SH-SY5Y (cell line): ENCODE measurements around the gene NEMP2.

ENCODE experiments used
- GATA2 ChIP-seq: IDR thresholded peaks from 2 replicates; pipeline ENCODE4 v1.6.1; 2011; ENCODE audit warnings: mild to moderate bottlenecking, low read depth, low read length
- GATA3 ChIP-seq: IDR thresholded peaks from 2 replicates; pipeline ENCODE4 v1.6.1; 2011; ENCODE audit warnings: low read depth, mild to moderate bottlenecking, low read length, moderate library complexity

Gene NEMP2

GRCh38 chr2:190466819-190467446, 67.6 kb downstream of the NEMP2 start:
- TF ChIP-seq GATA2: peak; percentile 78
- TF ChIP-seq GATA3: peak; percentile 51; the same call in 1 of the 2 replicates

- no peak for TF ChIP-seq GATA3
- TF ChIP-seq GATA2: no peak
Observed at GRCh38 chr2:190465060-190465459, 69.5 kb downstream of the NEMP2 start.

GRCh38 chr2:190462611-190463010, 71.9 kb downstream of the NEMP2 start:
- TF ChIP-seq GATA2 (no peak), GATA3 (no peak)

- TF ChIP-seq GATA2: no peak
- no peak for TF ChIP-seq GATA3
Observed at GRCh38 chr2:190462181-190462580, 72.3 kb downstream of the NEMP2 start.

GRCh38 chr2:190460487-190460886, 74.0 kb downstream of the NEMP2 start:
- no peak for TF ChIP-seq GATA3
- TF ChIP-seq GATA2: no peak

GRCh38 chr2:190459881-190460280, 74.6 kb downstream of the NEMP2 start:
- TF ChIP-seq GATA2: no peak

GRCh38 chr2:190458352-190459107, 76.0 kb downstream of the NEMP2 start:
- TF ChIP-seq GATA2 (no peak), GATA3 (no peak)

- TF ChIP-seq GATA3 (no peak), GATA2 (no peak)
Observed at GRCh38 chr2:190457256-190457655, 77.3 kb downstream of the NEMP2 start.

GRCh38 chr2:190456833-190457232, 77.7 kb downstream of the NEMP2 start:
- no peak for TF ChIP-seq GATA3
- no peak for TF ChIP-seq GATA2

- no peak for TF ChIP-seq GATA2
- no peak for TF ChIP-seq GATA3
Observed at GRCh38 chr2:190455358-190456095, 79.0 kb downstream of the NEMP2 start.

- no peak for TF ChIP-seq GATA3
- no peak for TF ChIP-seq GATA2
Observed at GRCh38 chr2:190454795-190455194, 79.7 kb downstream of the NEMP2 start.
